Muscle layer of colon (tissue), 2 donors: Measurements from ENCODE around the gene PPFIA2.
"Not testable (repeated sequence)": the region's sequence is repeated elsewhere in the genome, so short reads cannot be mapped to it uniquely, and the experiment has no call there.

ENCODE experiments used
- H3K27ac ChIP-seq: one replicate; pipeline ENCODE4 v1.7.0; 2013; ENCODE audit warnings: low read depth, mild to moderate bottlenecking, low read length, moderate library complexity
- H3K27me3 ChIP-seq, 2 donors: one replicate each; pipeline ENCODE4 v1.7.0; 2013; ENCODE audit warnings: low read length in 2 of 2, mild to moderate bottlenecking in 2 of 2; ENCODE audit not compliant: insufficient read depth in 2 of 2, control insufficient read depth in 1 of 2
- H3K36me3 ChIP-seq: one replicate; pipeline ENCODE4 v1.7.0; 2013; ENCODE audit warnings: mild to moderate bottlenecking, low read length; ENCODE audit not compliant: insufficient read depth
- H3K4me1 ChIP-seq: one replicate; pipeline ENCODE4 v1.7.0; 2013; ENCODE audit warnings: mild to moderate bottlenecking, low read length; ENCODE audit not compliant: insufficient read depth
- H3K4me3 ChIP-seq, 2 donors: one replicate each; pipeline ENCODE4 v1.7.0; 2013; ENCODE audit warnings: low read length in 2 of 2, low read depth in 1 of 2, mild to moderate bottlenecking in 1 of 2, moderate library complexity in 1 of 2
- H3K9ac ChIP-seq: one replicate; pipeline ENCODE4 v1.7.0; 2013; ENCODE audit warnings: low read length
- H3K9me3 ChIP-seq: one replicate; pipeline ENCODE4 v1.7.0; 2013; ENCODE audit warnings: mild to moderate bottlenecking, low read length
- donor health status: abdominal sarcoma.
- donor health status: Adenocarcinoma of cecum.

Gene PPFIA2

GRCh38 chr12:81591256-81591655 lies 167.9 kb downstream of the PPFIA2 start:
- H3K4me3 ChIP-seq: no peak overlapping the region
- no peak overlapping the region for H3K9ac ChIP-seq
- H3K4me1 ChIP-seq: no peaks in the 10 kb centered on the region
- no peaks in the 10 kb centered on the region for H3K36me3 ChIP-seq
- H3K9me3 ChIP-seq: no peaks in the 10 kb centered on the region
- no peak overlapping the region for H3K27ac ChIP-seq
- H3K27me3 ChIP-seq: no peaks in the 10 kb centered on the region

- not testable (repeated sequence) for H3K9ac ChIP-seq, H3K4me1 ChIP-seq, H3K4me3 ChIP-seq, H3K27me3 ChIP-seq, H3K36me3 ChIP-seq, H3K27ac ChIP-seq, H3K9me3 ChIP-seq
Observed at GRCh38 chr12:81590703-81591102, 168.4 kb downstream of the PPFIA2 start.

GRCh38 chr12:81588235-81589008 lies 170.7 kb downstream of the PPFIA2 start:
- H3K4me1 ChIP-seq: no peaks in the 10 kb centered on the region
- no peaks in the 10 kb centered on the region for H3K36me3 ChIP-seq
- no peaks in the 10 kb centered on the region for H3K27me3 ChIP-seq
- H3K27ac ChIP-seq: no peak overlapping the region
- H3K4me3 ChIP-seq: no peak overlapping the region
- no peak overlapping the region for H3K9ac ChIP-seq
- H3K9me3 ChIP-seq: no peaks in the 10 kb centered on the region

- H3K4me1 ChIP-seq: no peaks in the 10 kb centered on the region
- H3K36me3 ChIP-seq: no peaks in the 10 kb centered on the region
- H3K9ac ChIP-seq: no peak overlapping the region
- H3K27ac ChIP-seq: no peak overlapping the region
- H3K27me3 ChIP-seq: no peaks in the 10 kb centered on the region
- H3K9me3 ChIP-seq: no peaks in the 10 kb centered on the region
- no peak overlapping the region for H3K4me3 ChIP-seq
Observed at GRCh38 chr12:81585787-81586186, 173.4 kb downstream of the PPFIA2 start.

GRCh38 chr12:81573228-81573627 lies 185.9 kb downstream of the PPFIA2 start:
- no peak overlapping the region for H3K9ac ChIP-seq
- no peak overlapping the region for H3K27ac ChIP-seq
- H3K9me3 ChIP-seq: no peaks in the 10 kb centered on the region
- no peaks in the 10 kb centered on the region for H3K27me3 ChIP-seq
- H3K36me3 ChIP-seq: no peaks in the 10 kb centered on the region
- H3K4me1 ChIP-seq: peaks cover 4% of the 10 kb centered on the region
- no peak overlapping the region for H3K4me3 ChIP-seq

GRCh38 chr12:81572411-81572810 lies 186.7 kb downstream of the PPFIA2 start:
- Histone ChIP-seq H3K4me3 (no peak overlapping the region), H3K27me3 (no peaks in the 10 kb centered on the region), H3K9ac (no peak overlapping the region), H3K4me1 (peaks cover 4% of the 10 kb centered on the region), H3K9me3 (no peaks in the 10 kb centered on the region), H3K36me3 (no peaks in the 10 kb centered on the region), H3K27ac (no peak overlapping the region)

- Histone ChIP-seq H3K9ac (no peak overlapping the region), H3K27ac (no peak overlapping the region), H3K4me1 (peaks cover 4% of the 10 kb centered on the region), H3K36me3 (no peaks in the 10 kb centered on the region), H3K27me3 (no peaks in the 10 kb centered on the region), H3K4me3 (no peak overlapping the region), H3K9me3 (no peaks in the 10 kb centered on the region)
Observed at GRCh38 chr12:81570234-81570633, 188.9 kb downstream of the PPFIA2 start.

- Histone ChIP-seq H3K9me3 (no peaks in the 10 kb centered on the region), H3K9ac (no peak overlapping the region), H3K36me3 (no peaks in the 10 kb centered on the region), H3K4me3 (no peak overlapping the region), H3K27me3 (no peaks in the 10 kb centered on the region), H3K27ac (no peak overlapping the region), H3K4me1 (no peaks in the 10 kb centered on the region)
Observed at GRCh38 chr12:81564237-81564636, 194.9 kb downstream of the PPFIA2 start.

- H3K4me1 ChIP-seq: no peaks in the 10 kb centered on the region
Observed at GRCh38 chr12:81558031-81558430, 201.1 kb downstream of the PPFIA2 start.

GRCh38 chr12:81546811-81547210 lies 212.3 kb downstream of the PPFIA2 start:
- no peaks in the 10 kb centered on the region for H3K4me1 ChIP-seq
- H3K9ac ChIP-seq: no peak overlapping the region
- H3K9me3 ChIP-seq: no peaks in the 10 kb centered on the region
- H3K36me3 ChIP-seq: no peaks in the 10 kb centered on the region
- H3K27me3 ChIP-seq: no peaks in the 10 kb centered on the region
- no peak overlapping the region for H3K27ac ChIP-seq
- no peak overlapping the region for H3K4me3 ChIP-seq

More at GRCh38 chr12:81558031-81558430, 201.1 kb downstream of the PPFIA2 start:
- no peak overlapping the region for H3K27ac ChIP-seq
- no peaks in the 10 kb centered on the region for H3K9me3 ChIP-seq
- H3K9ac ChIP-seq: no peak overlapping the region
- H3K36me3 ChIP-seq: no peaks in the 10 kb centered on the region
- H3K27me3 ChIP-seq: no peaks in the 10 kb centered on the region
- H3K4me3 ChIP-seq: no peak overlapping the region

- no peaks in the 10 kb centered on the region for H3K9me3 ChIP-seq
Observed at GRCh38 chr12:81543621-81544139, 215.5 kb downstream of the PPFIA2 start.

More at GRCh38 chr12:81543621-81544139, 215.5 kb downstream of the PPFIA2 start:
- H3K36me3 ChIP-seq: no peaks in the 10 kb centered on the region
- no peak overlapping the region for H3K27ac ChIP-seq
- no peak overlapping the region for H3K9ac ChIP-seq
- no peak overlapping the region for H3K4me3 ChIP-seq
- H3K27me3 ChIP-seq: no peaks in the 10 kb centered on the region
- H3K4me1 ChIP-seq: no peaks in the 10 kb centered on the region
